ENCODE measurements around the gene PRAMEF9.
"Not testable (repeated sequence)": the region's sequence is repeated elsewhere in the genome, so short reads cannot be mapped to it uniquely, and the experiment has no call there.

PRAMEF9 gene

DNA sequence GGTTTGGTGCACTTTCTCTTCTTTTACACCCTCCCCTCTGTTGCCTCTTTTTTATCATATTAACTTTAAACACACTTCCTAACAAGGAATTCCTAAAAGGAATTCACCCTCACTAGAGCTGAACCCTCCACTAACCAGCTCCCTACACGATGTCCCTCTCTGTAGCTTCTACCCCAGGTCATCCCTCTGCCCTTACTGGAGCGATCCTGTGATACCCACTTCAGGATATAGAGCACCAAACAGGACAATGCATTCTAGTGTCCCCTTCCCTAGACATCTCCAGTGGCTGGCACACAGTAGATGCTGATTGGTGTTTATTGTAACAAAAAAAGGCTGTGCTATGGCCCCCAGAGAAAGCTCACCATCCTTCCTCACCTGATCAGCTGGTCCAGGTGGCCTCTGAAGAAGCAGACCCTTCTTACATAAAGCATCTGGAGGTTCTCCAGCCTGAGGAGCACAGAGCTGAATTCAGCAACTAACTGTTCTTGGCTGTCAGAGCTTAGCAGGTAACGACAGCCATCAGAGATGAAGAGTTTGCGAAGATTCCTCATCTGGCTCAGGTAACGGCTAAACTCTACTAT lies 52.9 kb downstream of the PRAMEF9 start:
- H3K79me2 ChIP-seq (ENCODE audit: low read length) = no peaks in the 10 kb centered on the region
- H3K4me3 ChIP-seq (ENCODE audit: low read length) = no peak overlapping the region
- H3K4me2 ChIP-seq (ENCODE audit: low read length) = no peak overlapping the region
- H3K9ac ChIP-seq (ENCODE audit: low read length) = no peak overlapping the region
- H2AFZ ChIP-seq (ENCODE audit: low read depth, low read length) = no peak overlapping the region
- no peaks in the 10 kb centered on the region for H3K36me3 ChIP-seq (replicated peaks; ENCODE audit: low read depth, low read length)
- no peaks in the 10 kb centered on the region for H4K20me1 ChIP-seq (ENCODE audit: insufficient read depth, low read length)
- no peak for TF ChIP-seq EZH2phosphoT487 (IDR thresholded peaks at IDR 0.05; ENCODE audit: low read depth)
- TF ChIP-seq, protein P1, sequence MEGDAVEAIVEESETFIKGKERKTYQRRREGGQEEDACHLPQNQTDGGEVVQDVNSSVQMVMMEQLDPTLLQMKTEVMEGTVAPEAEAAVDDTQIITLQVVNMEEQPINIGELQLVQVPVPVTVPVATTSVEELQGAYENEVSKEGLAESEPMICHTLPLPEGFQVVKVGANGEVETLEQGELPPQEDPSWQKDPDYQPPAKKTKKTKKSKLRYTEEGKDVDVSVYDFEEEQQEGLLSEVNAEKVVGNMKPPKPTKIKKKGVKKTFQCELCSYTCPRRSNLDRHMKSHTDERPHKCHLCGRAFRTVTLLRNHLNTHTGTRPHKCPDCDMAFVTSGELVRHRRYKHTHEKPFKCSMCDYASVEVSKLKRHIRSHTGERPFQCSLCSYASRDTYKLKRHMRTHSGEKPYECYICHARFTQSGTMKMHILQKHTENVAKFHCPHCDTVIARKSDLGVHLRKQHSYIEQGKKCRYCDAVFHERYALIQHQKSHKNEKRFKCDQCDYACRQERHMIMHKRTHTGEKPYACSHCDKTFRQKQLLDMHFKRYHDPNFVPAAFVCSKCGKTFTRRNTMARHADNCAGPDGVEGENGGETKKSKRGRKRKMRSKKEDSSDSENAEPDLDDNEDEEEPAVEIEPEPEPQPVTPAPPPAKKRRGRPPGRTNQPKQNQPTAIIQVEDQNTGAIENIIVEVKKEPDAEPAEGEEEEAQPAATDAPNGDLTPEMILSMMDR (IDR thresholded peaks at IDR 0.05; ENCODE audit: low read depth, low read length) = no peak
- no peak overlapping the region for H3K27ac ChIP-seq (ENCODE audit: low read length)
- H3K27me3 ChIP-seq (ENCODE audit: low read depth, low read length) = no peaks in the 10 kb centered on the region
- no peaks in the 10 kb centered on the region for H3K9me3 ChIP-seq (ENCODE audit: insufficient read depth, low read length)
- H3K4me1 ChIP-seq (ENCODE audit: low read length) = no peaks in the 10 kb centered on the region

DNA sequence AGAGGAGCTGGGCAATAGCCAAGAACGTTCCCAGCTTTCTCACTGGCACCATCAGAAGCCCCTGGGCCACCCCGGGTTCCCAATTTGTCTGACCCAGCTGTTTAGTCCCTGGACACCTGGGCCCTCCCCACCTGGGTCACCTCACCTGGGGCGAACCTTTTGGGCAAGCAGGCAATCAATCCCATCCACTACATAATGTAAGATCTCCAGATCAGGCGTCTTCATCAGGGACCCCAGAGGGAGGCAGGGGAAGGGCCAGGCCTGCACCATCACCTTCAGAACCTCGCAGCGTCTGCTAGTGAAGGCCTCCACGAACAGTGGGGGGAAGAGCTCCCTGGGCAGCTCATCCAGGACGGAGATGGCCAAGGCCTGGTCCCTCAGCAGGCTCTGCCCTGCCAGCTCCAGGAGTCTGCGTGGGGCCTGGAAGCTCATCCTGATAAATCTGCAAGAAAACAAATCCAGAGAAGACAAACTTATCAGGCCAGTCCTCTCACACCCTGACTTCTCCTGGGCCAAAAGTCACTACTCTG lies 54.1 kb downstream of the PRAMEF9 start, which contains the start of gene PRAMEF18:
PRAMEF18 (minus strand) TSS at position 480 of the 530 bp plus-strand sequence; CDS start at position 432, 48 bp downstream.
- H3K27ac ChIP-seq (ENCODE audit: low read length) = not testable (repeated sequence)

DNA sequence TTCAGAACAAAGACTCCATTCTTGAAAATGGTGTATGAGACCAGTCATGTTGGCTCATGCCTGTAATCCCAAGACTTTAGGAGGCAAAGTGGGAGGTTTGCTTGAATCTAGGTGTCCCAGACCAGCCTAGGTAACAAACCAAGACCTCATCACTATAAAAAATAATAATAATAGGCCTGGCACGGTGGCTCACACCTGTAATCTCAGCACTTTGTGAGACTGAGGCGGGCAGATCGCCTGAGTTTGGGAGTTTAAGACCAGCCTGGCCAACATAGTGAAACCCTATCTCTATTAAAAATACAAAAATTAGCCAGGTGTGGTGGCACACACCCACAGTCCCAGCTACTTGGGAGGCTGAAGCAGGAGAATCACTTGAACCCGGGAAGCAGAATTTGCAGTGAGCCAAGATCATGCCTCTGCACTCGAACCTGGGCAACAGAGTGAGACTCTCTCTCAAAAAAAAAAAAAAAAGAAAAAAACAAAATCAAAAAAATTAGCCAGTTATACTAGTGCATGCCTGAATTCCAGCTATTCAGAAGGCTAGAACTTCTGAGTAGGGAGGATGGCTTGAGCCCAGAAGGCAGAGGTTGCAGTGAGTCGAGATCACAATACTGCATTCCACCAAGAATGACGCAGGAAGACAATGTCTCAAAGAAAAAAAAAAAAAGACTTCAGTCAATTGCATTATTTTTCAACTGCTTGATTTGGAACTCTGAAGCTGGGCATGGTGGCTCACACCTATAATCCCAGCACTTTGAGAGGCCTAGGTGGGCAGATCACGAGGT lies 55.8 kb downstream of the PRAMEF9 start:
- not testable (repeated sequence) for H3K4me1 ChIP-seq (ENCODE audit: low read length); H3K9ac ChIP-seq (ENCODE audit: low read length); H4K20me1 ChIP-seq (ENCODE audit: insufficient read depth, low read length); H3K4me3 ChIP-seq (ENCODE audit: low read length); H3K79me2 ChIP-seq (ENCODE audit: low read length); H3K36me3 ChIP-seq (replicated peaks; ENCODE audit: low read depth, low read length); H3K27ac ChIP-seq (ENCODE audit: low read length); H2AFZ ChIP-seq (ENCODE audit: low read depth, low read length); H3K4me2 ChIP-seq (ENCODE audit: low read length); H3K27me3 ChIP-seq (ENCODE audit: low read depth, low read length); H3K9me3 ChIP-seq (ENCODE audit: insufficient read depth, low read length)

More for the DNA sequence above, 54.1 kb downstream of the PRAMEF9 start, which contains the start of gene PRAMEF18:
- H3K9me3 ChIP-seq (ENCODE audit: insufficient read depth, low read length); H3K36me3 ChIP-seq (replicated peaks; ENCODE audit: low read depth, low read length); H3K27me3 ChIP-seq (ENCODE audit: low read depth, low read length); H3K4me1 ChIP-seq (ENCODE audit: low read length); H2AFZ ChIP-seq (ENCODE audit: low read depth, low read length); H3K4me3 ChIP-seq (ENCODE audit: low read length); H3K9ac ChIP-seq (ENCODE audit: low read length); H4K20me1 ChIP-seq (ENCODE audit: insufficient read depth, low read length); H3K4me2 ChIP-seq (ENCODE audit: low read length); H3K79me2 ChIP-seq (ENCODE audit: low read length): not testable (repeated sequence)

DNA sequence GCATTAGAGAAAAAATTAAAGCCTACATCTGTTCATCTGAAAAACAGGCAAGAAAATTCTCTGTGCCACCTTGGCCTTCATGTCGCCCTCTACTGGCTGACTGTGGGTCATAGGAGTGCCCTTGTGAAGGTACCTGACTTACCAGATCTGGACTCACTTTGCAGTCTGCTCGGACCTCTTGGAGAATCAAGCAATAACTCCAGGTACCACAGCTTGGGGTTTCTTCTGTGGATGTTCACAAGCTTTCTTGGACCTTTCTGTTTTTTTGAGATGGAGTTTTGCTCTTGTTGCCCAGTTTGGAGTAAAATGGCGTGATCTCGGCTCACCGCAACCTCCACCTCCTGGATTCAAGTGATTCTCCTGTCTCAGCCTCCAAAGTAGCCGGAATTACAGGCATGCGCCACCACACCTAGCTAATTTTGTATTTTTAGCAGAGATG lies 56.7 kb downstream of the PRAMEF9 start:
- Histone ChIP-seq H3K4me3 (ENCODE audit: low read length) (no peak overlapping the region), H3K27me3 (ENCODE audit: low read depth, low read length) (no peaks in the 10 kb centered on the region), H3K36me3 (replicated peaks; ENCODE audit: low read depth, low read length) (no peaks in the 10 kb centered on the region), H3K9ac (ENCODE audit: low read length) (no peak overlapping the region), H3K27ac (ENCODE audit: low read length) (no peak overlapping the region), H3K9me3 (ENCODE audit: insufficient read depth, low read length) (no peaks in the 10 kb centered on the region), H3K4me1 (ENCODE audit: low read length) (no peaks in the 10 kb centered on the region), H3K79me2 (ENCODE audit: low read length) (no peaks in the 10 kb centered on the region), H4K20me1 (ENCODE audit: insufficient read depth, low read length) (no peaks in the 10 kb centered on the region), H3K4me2 (ENCODE audit: low read length) (no peak overlapping the region), H2AFZ (ENCODE audit: low read depth, low read length) (no peak overlapping the region)
- TF ChIP-seq EZH2phosphoT487 (IDR thresholded peaks at IDR 0.05; ENCODE audit: low read depth) = no peak
- TF ChIP-seq, protein P1 (IDR thresholded peaks at IDR 0.05; ENCODE audit: low read depth, low read length) = peak; percentile 39

All from OCI-LY3 (cell line).